Fibroblast of villous mesenchyme (primary cell): ENCODE results near the gene JMJD7. TPM values are rescaled to one million over a fixed set of nuclear protein-coding genes. Genes with fewer than 3 reads are reported as not detected.

Source experiments
- DNase-seq: peaks from one replicate; pipeline ENCODE4 v3.0.0-alpha.2; 2010; ENCODE audit warnings: low read depth
- H3K4me3 ChIP-seq: 2 replicates; pipeline ENCODE4 v1.5.1; 2011; ENCODE audit warnings: low read depth, mild to moderate bottlenecking, low read length
- total RNA-seq: library from RNA; depleted of rRNA; stranded (reverse); fragments of >200 nt; gene quantifications from 2 replicates; pipeline ENCODE4 v1.2.3, GENCODE V29; 2012
- TF ChIP-seq, protein P1 (sequence below): IDR thresholded peaks from 2 replicates; pipeline ENCODE4 v1.5.1; 2012; ENCODE audit warnings: low read depth, mild to moderate bottlenecking, low read length; ENCODE audit not compliant: insufficient read depth

The JMJD7 gene
- total RNA-seq, 1 donor: 2.2 TPM

DNA sequence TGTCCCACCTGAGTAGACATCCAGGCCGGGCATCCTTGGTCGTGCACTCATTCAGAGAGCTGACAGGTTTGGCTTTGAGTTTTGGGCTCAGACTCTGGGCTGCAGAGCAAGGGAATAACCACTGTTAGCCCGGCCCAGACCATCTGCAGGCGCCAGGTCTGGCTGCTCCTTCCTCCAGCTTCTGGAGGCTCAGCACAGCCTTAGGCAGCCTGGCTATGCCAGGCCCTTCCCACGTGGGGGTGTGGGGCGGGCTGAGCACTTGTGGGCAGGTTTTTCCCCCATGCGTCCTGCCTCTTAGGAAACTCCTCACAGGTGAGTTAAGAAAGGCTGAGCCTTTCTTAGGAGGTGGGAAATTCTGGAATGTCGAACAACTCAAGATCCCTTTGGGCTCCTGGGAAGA is 22.0 kb downstream of the JMJD7 start:
- no peak overlapping the region for H3K4me3 ChIP-seq
- TF ChIP-seq, protein P1, sequence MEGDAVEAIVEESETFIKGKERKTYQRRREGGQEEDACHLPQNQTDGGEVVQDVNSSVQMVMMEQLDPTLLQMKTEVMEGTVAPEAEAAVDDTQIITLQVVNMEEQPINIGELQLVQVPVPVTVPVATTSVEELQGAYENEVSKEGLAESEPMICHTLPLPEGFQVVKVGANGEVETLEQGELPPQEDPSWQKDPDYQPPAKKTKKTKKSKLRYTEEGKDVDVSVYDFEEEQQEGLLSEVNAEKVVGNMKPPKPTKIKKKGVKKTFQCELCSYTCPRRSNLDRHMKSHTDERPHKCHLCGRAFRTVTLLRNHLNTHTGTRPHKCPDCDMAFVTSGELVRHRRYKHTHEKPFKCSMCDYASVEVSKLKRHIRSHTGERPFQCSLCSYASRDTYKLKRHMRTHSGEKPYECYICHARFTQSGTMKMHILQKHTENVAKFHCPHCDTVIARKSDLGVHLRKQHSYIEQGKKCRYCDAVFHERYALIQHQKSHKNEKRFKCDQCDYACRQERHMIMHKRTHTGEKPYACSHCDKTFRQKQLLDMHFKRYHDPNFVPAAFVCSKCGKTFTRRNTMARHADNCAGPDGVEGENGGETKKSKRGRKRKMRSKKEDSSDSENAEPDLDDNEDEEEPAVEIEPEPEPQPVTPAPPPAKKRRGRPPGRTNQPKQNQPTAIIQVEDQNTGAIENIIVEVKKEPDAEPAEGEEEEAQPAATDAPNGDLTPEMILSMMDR: no peak
- no peak for DNase-seq

DNA sequence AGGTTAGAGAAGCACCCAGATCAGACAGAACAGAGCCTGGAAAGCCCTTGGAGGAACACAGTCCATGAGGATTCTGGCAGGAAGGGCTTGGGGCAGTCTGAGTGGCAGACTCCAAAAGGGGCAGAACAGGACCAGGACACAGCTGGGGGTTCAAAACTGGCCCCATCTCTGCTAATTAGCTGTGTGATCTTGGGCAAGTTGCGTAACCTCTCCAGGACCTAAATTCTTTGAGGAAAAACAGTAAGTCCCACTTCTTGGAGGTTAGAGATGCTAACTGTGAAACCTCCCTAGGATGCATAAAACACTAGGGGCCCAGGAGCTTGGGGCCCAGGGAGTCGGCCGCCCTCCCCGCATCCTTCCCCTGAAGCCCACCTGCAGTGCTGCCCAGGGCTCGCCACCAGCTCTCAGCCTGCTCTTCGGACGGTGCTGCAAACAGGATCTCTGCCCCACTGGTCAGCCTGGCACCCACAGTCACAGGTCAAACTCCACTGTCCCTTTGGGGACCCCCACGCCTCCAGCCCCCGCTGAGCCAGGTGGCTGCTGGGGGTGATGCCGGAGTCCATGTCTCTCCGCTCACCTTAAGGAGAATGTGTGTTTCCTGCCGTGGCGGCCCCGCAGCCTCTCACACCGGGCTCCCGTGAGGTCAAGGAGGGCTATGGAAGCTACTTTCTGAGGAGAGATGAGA is 22.7 kb downstream of the JMJD7 start:
- no peak for DNase-seq
- no peak overlapping the region for H3K4me3 ChIP-seq
- TF ChIP-seq, protein P1: no peak

DNA sequence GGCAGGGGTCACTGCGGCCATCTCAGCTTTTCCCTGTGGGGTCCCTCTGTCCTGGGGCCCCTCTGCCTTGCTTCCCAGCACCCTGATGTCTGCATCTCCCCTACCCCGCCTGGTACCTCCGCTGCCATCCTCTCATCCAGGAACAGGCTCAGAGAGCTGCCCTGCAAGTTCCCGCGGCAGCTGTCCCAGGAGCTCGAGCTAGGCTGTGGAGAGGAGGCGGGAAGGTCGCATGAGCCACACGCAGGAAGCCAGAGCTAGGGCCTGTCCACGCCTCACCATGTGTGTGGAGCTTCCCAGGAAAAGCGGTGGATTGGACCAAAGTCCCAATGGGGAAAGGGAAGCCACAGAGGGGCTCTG is 23.3 kb downstream of the JMJD7 start:
- no peak for DNase-seq
- no peak overlapping the region for H3K4me3 ChIP-seq
- TF ChIP-seq, protein P1: no peak

- TF ChIP-seq, protein P1: no peak
- H3K4me3 ChIP-seq: no peak overlapping the region
- DNase-seq: no peak
Measured at GRCh38 chr15:41851755-41852370, 24.0 kb downstream of the JMJD7 start.

GRCh38 chr15:41852736-41853590 is 25.1 kb downstream of the JMJD7 start:
- TF ChIP-seq, protein P1: no peak
- no peak overlapping the region for H3K4me3 ChIP-seq
- DNase-seq: no peak

GRCh38 chr15:41853831-41854230 is 25.9 kb downstream of the JMJD7 start:
- H3K4me3 ChIP-seq: no peak overlapping the region
- no peak for DNase-seq
- TF ChIP-seq, protein P1: no peak
